NCI-H2029 (cell line): ENCODE results near the gene EEF1E1.
A peak's percentile ranks its signal among the peaks of the same experiment; 100 is the strongest.
"Not testable (repeated sequence)": the region's sequence is repeated elsewhere in the genome, so short reads cannot be mapped to it uniquely, and the experiment has no call there.

Experiments used
- DNase-seq: peaks from one replicate; lab custom pipeline; 2025; lab: John Stamatoyannopoulos, UW

The EEF1E1 gene

GRCh38 chr6:8063761-8064637, 38.3 kb downstream of the EEF1E1 start, which contains the start of gene BLOC1S5:
BLOC1S5 (minus strand) TSS chr6:8064389; CDS start chr6:8064376, 13 bp downstream.
- peak; percentile 99 for DNase-seq

- no peak for DNase-seq
Observed at GRCh38 chr6:8061736-8062135, 40.6 kb downstream of the EEF1E1 start.

GRCh38 chr6:8060346-8060745, 42.0 kb downstream of the EEF1E1 start:
- no peak for DNase-seq

GRCh38 chr6:8059129-8059528, 43.2 kb downstream of the EEF1E1 start:
- peak; percentile 46 for DNase-seq

GRCh38 chr6:8057793-8058192, 44.6 kb downstream of the EEF1E1 start:
- DNase-seq, result no peak

GRCh38 chr6:8057263-8057662, 45.1 kb downstream of the EEF1E1 start:
- DNase-seq, result no peak

- no peak for DNase-seq
Observed at GRCh38 chr6:8054276-8054675, 48.1 kb downstream of the EEF1E1 start.

GRCh38 chr6:8047541-8048292, 54.6 kb downstream of the EEF1E1 start:
- no peak for DNase-seq

- DNase-seq, result not testable (repeated sequence)
Observed at GRCh38 chr6:8045769-8046168, 56.6 kb downstream of the EEF1E1 start.

GRCh38 chr6:8043221-8043620, 59.1 kb downstream of the EEF1E1 start:
- DNase-seq, result no peak

GRCh38 chr6:8041913-8042583, 60.3 kb downstream of the EEF1E1 start:
- DNase-seq, result no peak

GRCh38 chr6:8034107-8034506, 68.2 kb downstream of the EEF1E1 start:
- not testable (repeated sequence) for DNase-seq

GRCh38 chr6:8030920-8031319, 71.4 kb downstream of the EEF1E1 start:
- no peak for DNase-seq
